GM23338 (cell line): ENCODE data around the gene HFE. TPM values are rescaled to one million over a fixed set of nuclear protein-coding genes. Genes with fewer than 3 reads are reported as not detected.
A peak's percentile ranks its signal among the peaks of the same experiment; 100 is the strongest.

Source experiments
- ATAC-seq: fragments of 200-7000 bp; cut with Tn5 transposase; 3 replicates; pipeline ENCODE4 v1.9.1; 2020
- DNase-seq: peaks from one replicate; pipeline ENCODE4 v3.0.0-alpha.2; 2015; ENCODE audit warnings: low spot score
- H2AFZ ChIP-seq: fragments of 200-600 bp; sonication (generic); 2 replicates; pipeline ENCODE4 v1.8.0; 2016; ENCODE audit warnings: antibody characterized with exemption, mild to moderate bottlenecking, moderate library complexity
- H3F3A ChIP-seq: fragments of 200-600 bp; sonication (generic); replicated peaks from 2 replicates; pipeline ENCODE4 v1.8.0; 2017; ENCODE audit warnings: antibody characterized with exemption, mixed run types, low read depth
- H3K27ac ChIP-seq: fragments of 200-600 bp; sonication (generic); 2 replicates; pipeline ENCODE4 v1.6.1; 2016; ENCODE audit warnings: low read depth
- H3K27me3 ChIP-seq: fragments of 200-600 bp; sonication (generic); 2 replicates; pipeline ENCODE4 v1.8.0; 2016; ENCODE audit warnings: mild to moderate bottlenecking, mixed run types, moderate library complexity; ENCODE audit not compliant: insufficient read depth
- H3K36me3 ChIP-seq: fragments of 200-600 bp; sonication (generic); 2 replicates; pipeline ENCODE4 v1.8.0; 2016; ENCODE audit warnings: mild to moderate bottlenecking; ENCODE audit not compliant: insufficient read depth
- H3K4me1 ChIP-seq: fragments of 200-600 bp; sonication (generic); 2 replicates; pipeline ENCODE4 v1.8.0; 2016; ENCODE audit warnings: mild to moderate bottlenecking, moderate library complexity; ENCODE audit not compliant: insufficient read depth
- H3K4me2 ChIP-seq: fragments of 200-600 bp; sonication (generic); 2 replicates; pipeline ENCODE4 v1.7.1; 2017; ENCODE audit warnings: mixed run types
- H3K4me3 ChIP-seq: fragments of 200-600 bp; sonication (generic); 2 replicates; pipeline ENCODE4 v1.6.1; 2016; ENCODE audit warnings: mixed run types
- H3K79me2 ChIP-seq: fragments of 200-600 bp; sonication (generic); replicated peaks from 2 replicates; pipeline ENCODE4 v1.8.0; 2017; ENCODE audit warnings: mild to moderate bottlenecking; ENCODE audit not compliant: insufficient read depth
- H3K9me2 ChIP-seq: fragments of 200-600 bp; sonication (generic); 2 replicates; pipeline ENCODE4 v1.8.0; 2017; ENCODE audit not compliant: insufficient read depth
- H4K20me1 ChIP-seq: fragments of 200-600 bp; sonication (generic); replicated peaks from 2 replicates; pipeline ENCODE4 v1.8.0; 2017; ENCODE audit warnings: mild to moderate bottlenecking; ENCODE audit not compliant: insufficient read depth
- H3K27ac Mint-ChIP-seq: 2 replicates; pipeline ENCODE4 v1.8.0; 2020; ENCODE audit warnings: inconsistent platforms, mild to moderate bottlenecking, moderate library complexity, mixed read lengths
- H3K27me3 Mint-ChIP-seq: 3 replicates; pipeline ENCODE4 v1.8.0; 2022; ENCODE audit warnings: low read depth, mild to moderate bottlenecking, moderate library complexity, mixed read lengths, inconsistent platforms; ENCODE audit not compliant: insufficient read depth, poor library complexity
- H3K36me3 Mint-ChIP-seq: 3 replicates; pipeline ENCODE4 v1.8.0; 2021; ENCODE audit warnings: low read depth, mild to moderate bottlenecking, inconsistent platforms, moderate library complexity, mixed read lengths
- H3K4me1 Mint-ChIP-seq: 3 replicates; pipeline ENCODE4 v1.8.0; 2020; ENCODE audit warnings: mild to moderate bottlenecking, inconsistent platforms, mixed read lengths
- H3K4me3 Mint-ChIP-seq: 3 replicates; pipeline ENCODE4 v1.8.0; 2021; ENCODE audit warnings: moderate library complexity, mild to moderate bottlenecking, inconsistent platforms, mixed read lengths
- H3K9me3 Mint-ChIP-seq: 3 replicates; pipeline ENCODE4 v1.8.0; 2020; ENCODE audit warnings: moderate library complexity, mild to moderate bottlenecking, inconsistent platforms, mixed read lengths
- CREB1 ChIP-seq: fragments of 250-450 bp; sonication (Bioruptor Pico); IDR thresholded peaks from 2 replicates; pipeline ENCODE4 v1.5.0; 2020; ENCODE audit warnings: low read depth, mild to moderate bottlenecking, moderate library complexity
- EZH2 ChIP-seq: fragments of 200-600 bp; sonication (generic); IDR thresholded peaks from one replicate; pipeline ENCODE4 v1.8.0; 2017; ENCODE audit warnings: antibody characterized with exemption, mild to moderate bottlenecking, low read depth; ENCODE audit not compliant: unreplicated experiment
- EZH2phosphoT487 ChIP-seq: fragments of 200-600 bp; sonication (generic); IDR thresholded peaks from one replicate; pipeline ENCODE4 v1.8.1; 2018; ENCODE audit warnings: antibody characterized with exemption; ENCODE audit not compliant: unreplicated experiment
- STAT1 ChIP-seq: IDR thresholded peaks from one replicate; pipeline ENCODE4 v1.6.1; 2016; ENCODE audit warnings: antibody characterized with exemption; ENCODE audit not compliant: unreplicated experiment
- ZNF114 ChIP-seq: fragments of 250-450 bp; sonication (Bioruptor Pico); IDR thresholded peaks from 2 replicates; pipeline ENCODE4 v1.5.0; 2020; ENCODE audit warnings: mild to moderate bottlenecking, moderate library complexity
- ZNF331 ChIP-seq: fragments of 250-450 bp; sonication (Bioruptor Pico); IDR thresholded peaks from 2 replicates; pipeline ENCODE4 v1.5.0; 2020; ENCODE audit warnings: low read depth, mild to moderate bottlenecking, moderate library complexity
- polyA plus RNA-seq: library from polyadenylated mRNA; unstranded; fragments of >200 nt; fragmentation: Nextera tagmentation; extraction: Ambion mirVana; gene quantifications from 2 replicates; pipeline ENCODE4 v1.2.1, GENCODE V29; 2016
- total RNA-seq: library from RNA; depleted of rRNA; stranded (reverse); fragments of >200 nt; shearing (Covaris generic); gene quantifications from 2 replicates; pipeline ENCODE4 v1.2.3, GENCODE V29; 2014
- TF ChIP-seq, protein P1 (sequence below), 2 experiments: fragments of 200-600 bp in 1 of 2; sonication (generic) in 1 of 2; conservative IDR thresholded peaks; 2 replicates each; pipeline versions ENCODE4 v1.5.1 to v1.6.1; 2016 to 2017; ENCODE audit warnings: antibody characterized with exemption in 2 of 2, low read depth in 2 of 2, mild to moderate bottlenecking in 2 of 2, moderate library complexity in 1 of 2
- TF ChIP-seq, protein P2 (sequence below): IDR thresholded peaks from one replicate; pipeline ENCODE4 v1.6.1; 2018; ENCODE audit warnings: antibody characterized with exemption; ENCODE audit not compliant: unreplicated experiment
- TF ChIP-seq, protein P3 (sequence below): IDR thresholded peaks from 2 replicates; pipeline ENCODE4 v1.6.1; 2016; ENCODE audit warnings: antibody characterized with exemption

The HFE gene
- total and polyA plus RNA-seq, 2 experiments from 2014 or later = 0.53 to 0.63 TPM

DNA sequence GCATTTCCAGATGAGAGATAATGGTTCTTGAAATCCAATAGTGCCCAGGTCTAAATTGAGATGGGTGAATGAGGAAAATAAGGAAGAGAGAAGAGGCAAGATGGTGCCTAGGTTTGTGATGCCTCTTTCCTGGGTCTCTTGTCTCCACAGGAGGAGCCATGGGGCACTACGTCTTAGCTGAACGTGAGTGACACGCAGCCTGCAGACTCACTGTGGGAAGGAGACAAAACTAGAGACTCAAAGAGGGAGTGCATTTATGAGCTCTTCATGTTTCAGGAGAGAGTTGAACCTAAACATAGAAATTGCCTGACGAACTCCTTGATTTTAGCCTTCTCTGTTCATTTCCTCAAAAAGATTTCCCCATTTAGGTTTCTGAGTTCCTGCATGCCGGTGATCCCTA, 6.8 kb downstream of the HFE start:
- Histone ChIP-seq H3K79me2 (no peaks in the 10 kb centered on the region), H3K27ac (no peak overlapping the region), H3K36me3 (no peaks in the 10 kb centered on the region), H3K9me2 (peaks cover 5% of the 10 kb centered on the region; the same call in 1 of the 2 replicates), H3K27me3 (no peaks in the 10 kb centered on the region), H3F3A (no peaks in the 10 kb centered on the region), H2AFZ (no peak overlapping the region), H4K20me1 (no peaks in the 10 kb centered on the region), H3K4me3 (no peak overlapping the region), H3K4me1 (no peaks in the 10 kb centered on the region), H3K4me2 (no peak overlapping the region)
- H3K27ac Mint-ChIP-seq = no peak overlapping the region
- no peaks in the 10 kb centered on the region; the same call in 2 of the 3 replicates for H3K36me3 Mint-ChIP-seq
- H3K27me3 Mint-ChIP-seq = peaks cover 4% of the 10 kb centered on the region
- DNase-seq (no peak), ATAC-seq (no peak)
- TF ChIP-seq EZH2 = no peak
- H3K9me3 Mint-ChIP-seq = no peaks in the 10 kb centered on the region
- H3K4me3 Mint-ChIP-seq = no peak overlapping the region
- peaks cover 13% of the 10 kb centered on the region; the same call in 2 of the 3 replicates for H3K4me1 Mint-ChIP-seq

DNA sequence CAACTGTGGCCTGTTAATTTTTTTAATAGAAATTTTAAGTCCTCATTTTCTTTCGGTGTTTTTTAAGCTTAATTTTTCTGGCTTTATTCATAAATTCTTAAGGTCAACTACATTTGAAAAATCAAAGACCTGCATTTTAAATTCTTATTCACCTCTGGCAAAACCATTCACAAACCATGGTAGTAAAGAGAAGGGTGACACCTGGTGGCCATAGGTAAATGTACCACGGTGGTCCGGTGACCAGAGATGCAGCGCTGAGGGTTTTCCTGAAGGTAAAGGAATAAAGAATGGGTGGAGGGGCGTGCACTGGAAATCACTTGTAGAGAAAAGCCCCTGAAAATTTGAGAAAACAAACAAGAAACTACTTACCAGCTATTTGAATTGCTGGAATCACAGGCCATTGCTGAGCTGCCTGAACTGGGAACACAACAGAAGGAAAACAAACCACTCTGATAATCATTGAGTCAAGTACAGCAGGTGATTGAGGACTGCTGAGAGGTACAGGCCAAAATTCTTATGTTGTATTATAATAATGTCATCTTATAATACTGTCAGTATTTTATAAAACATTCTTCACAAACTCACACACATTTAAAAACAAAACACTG, 10.1 kb downstream of the HFE start:
- no peaks in the 10 kb centered on the region for H3K27me3 Mint-ChIP-seq
- H3K4me1 ChIP-seq = no peaks in the 10 kb centered on the region
- H3K9me3 Mint-ChIP-seq = no peaks in the 10 kb centered on the region
- no peak overlapping the region for H3K4me3 Mint-ChIP-seq
- TF ChIP-seq EZH2phosphoT487 = no peak
- TF ChIP-seq, protein P1, sequence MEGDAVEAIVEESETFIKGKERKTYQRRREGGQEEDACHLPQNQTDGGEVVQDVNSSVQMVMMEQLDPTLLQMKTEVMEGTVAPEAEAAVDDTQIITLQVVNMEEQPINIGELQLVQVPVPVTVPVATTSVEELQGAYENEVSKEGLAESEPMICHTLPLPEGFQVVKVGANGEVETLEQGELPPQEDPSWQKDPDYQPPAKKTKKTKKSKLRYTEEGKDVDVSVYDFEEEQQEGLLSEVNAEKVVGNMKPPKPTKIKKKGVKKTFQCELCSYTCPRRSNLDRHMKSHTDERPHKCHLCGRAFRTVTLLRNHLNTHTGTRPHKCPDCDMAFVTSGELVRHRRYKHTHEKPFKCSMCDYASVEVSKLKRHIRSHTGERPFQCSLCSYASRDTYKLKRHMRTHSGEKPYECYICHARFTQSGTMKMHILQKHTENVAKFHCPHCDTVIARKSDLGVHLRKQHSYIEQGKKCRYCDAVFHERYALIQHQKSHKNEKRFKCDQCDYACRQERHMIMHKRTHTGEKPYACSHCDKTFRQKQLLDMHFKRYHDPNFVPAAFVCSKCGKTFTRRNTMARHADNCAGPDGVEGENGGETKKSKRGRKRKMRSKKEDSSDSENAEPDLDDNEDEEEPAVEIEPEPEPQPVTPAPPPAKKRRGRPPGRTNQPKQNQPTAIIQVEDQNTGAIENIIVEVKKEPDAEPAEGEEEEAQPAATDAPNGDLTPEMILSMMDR (conservative IDR thresholded peaks at IDR 0.05; ENCODE audit: low read depth in 2 of 2) = peak; percentile 85 to 96
- peaks cover 3% of the 10 kb centered on the region; the same call in 1 of the 2 replicates for H3K9me2 ChIP-seq
- peak overlapping the region; percentile 60; the same call in 1 of the 2 replicates for H3K27ac Mint-ChIP-seq
- no peak overlapping the region for H2AFZ ChIP-seq
- no peaks in the 10 kb centered on the region for H3K36me3 ChIP-seq
- H3F3A ChIP-seq = no peaks in the 10 kb centered on the region
- no peaks in the 10 kb centered on the region for H3K79me2 ChIP-seq
- ATAC-seq = peak; percentile 95
- no peaks in the 10 kb centered on the region for H3K27me3 ChIP-seq
- peak; percentile 87 for DNase-seq
- H3K4me2 ChIP-seq = no peak overlapping the region
- H4K20me1 ChIP-seq = no peaks in the 10 kb centered on the region
- H3K4me1 Mint-ChIP-seq = peaks cover 7% of the 10 kb centered on the region; the same call in 2 of the 3 replicates
- no peak overlapping the region for H3K27ac ChIP-seq
- no peak overlapping the region for H3K4me3 ChIP-seq
- H3K36me3 Mint-ChIP-seq = no peaks in the 10 kb centered on the region

DNA sequence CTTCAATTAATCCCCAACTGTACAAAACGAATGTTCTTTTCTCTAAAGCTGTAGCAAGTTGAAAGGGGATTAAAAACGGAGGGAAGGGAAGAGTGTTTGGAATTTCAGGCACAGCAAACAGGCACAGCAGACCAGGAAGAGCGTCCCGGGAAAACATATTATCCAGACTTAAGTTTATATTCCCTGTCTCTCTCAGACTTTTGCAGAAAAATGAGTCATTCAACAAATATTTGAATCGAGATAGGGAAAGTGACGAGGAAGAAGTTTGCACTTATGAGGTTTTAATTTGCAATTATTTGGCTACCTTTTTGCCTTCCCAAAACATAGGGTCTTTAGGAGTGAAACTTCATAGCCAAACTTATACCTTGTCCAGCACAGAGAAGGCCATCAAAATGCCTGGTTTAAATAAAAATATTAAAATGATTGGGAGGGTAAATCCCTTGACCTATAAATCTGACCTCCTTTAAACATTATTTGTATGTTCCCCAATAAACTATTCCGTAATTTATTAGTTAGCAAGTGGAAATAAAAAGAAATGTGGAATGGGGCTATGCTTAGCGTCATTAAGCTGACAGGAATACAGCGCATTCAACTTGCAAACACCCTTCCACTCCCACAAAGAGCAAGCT, 16.0 kb downstream of the HFE start:
- H3K9me3 Mint-ChIP-seq = peaks cover 25% of the 10 kb centered on the region
- Histone ChIP-seq H2AFZ (no peak overlapping the region), H3K27ac (peak overlapping the region; percentile 64), H3F3A (no peaks in the 10 kb centered on the region; the same call in 1 of the 2 replicates), H3K79me2 (no peaks in the 10 kb centered on the region), H3K4me2 (peak overlapping the region; percentile 42), H3K27me3 (no peaks in the 10 kb centered on the region), H3K36me3 (no peaks in the 10 kb centered on the region), H3K9me2 (no peaks in the 10 kb centered on the region), H3K4me3 (0 out of 2 replicates have a peak overlapping the region, but pooled peaks have one; percentile 10), H4K20me1 (no peaks in the 10 kb centered on the region), H3K4me1 (no peaks in the 10 kb centered on the region; the same call in 1 of the 2 replicates)
- peaks cover 20% of the 10 kb centered on the region for H3K36me3 Mint-ChIP-seq
- peaks cover 18% of the 10 kb centered on the region for H3K27me3 Mint-ChIP-seq
- ATAC-seq (peak; percentile 83), DNase-seq (no peak)
- peak overlapping the region; percentile 95 for H3K27ac Mint-ChIP-seq
- H3K4me1 Mint-ChIP-seq = peaks cover 12% of the 10 kb centered on the region
- peak overlapping the region; percentile 86 for H3K4me3 Mint-ChIP-seq
- TF ChIP-seq ZNF331 (no peak), ZNF114 (CRISPR knock-in tag) (no peak), STAT1 (no peak), CREB1 (CRISPR knock-in tag) (no peak)
- TF ChIP-seq, protein P2, sequence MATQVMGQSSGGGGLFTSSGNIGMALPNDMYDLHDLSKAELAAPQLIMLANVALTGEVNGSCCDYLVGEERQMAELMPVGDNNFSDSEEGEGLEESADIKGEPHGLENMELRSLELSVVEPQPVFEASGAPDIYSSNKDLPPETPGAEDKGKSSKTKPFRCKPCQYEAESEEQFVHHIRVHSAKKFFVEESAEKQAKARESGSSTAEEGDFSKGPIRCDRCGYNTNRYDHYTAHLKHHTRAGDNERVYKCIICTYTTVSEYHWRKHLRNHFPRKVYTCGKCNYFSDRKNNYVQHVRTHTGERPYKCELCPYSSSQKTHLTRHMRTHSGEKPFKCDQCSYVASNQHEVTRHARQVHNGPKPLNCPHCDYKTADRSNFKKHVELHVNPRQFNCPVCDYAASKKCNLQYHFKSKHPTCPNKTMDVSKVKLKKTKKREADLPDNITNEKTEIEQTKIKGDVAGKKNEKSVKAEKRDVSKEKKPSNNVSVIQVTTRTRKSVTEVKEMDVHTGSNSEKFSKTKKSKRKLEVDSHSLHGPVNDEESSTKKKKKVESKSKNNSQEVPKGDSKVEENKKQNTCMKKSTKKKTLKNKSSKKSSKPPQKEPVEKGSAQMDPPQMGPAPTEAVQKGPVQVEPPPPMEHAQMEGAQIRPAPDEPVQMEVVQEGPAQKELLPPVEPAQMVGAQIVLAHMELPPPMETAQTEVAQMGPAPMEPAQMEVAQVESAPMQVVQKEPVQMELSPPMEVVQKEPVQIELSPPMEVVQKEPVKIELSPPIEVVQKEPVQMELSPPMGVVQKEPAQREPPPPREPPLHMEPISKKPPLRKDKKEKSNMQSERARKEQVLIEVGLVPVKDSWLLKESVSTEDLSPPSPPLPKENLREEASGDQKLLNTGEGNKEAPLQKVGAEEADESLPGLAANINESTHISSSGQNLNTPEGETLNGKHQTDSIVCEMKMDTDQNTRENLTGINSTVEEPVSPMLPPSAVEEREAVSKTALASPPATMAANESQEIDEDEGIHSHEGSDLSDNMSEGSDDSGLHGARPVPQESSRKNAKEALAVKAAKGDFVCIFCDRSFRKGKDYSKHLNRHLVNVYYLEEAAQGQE = no peak
- TF ChIP-seq, protein P1 (conservative IDR thresholded peaks at IDR 0.05; ENCODE audit: low read depth in 2 of 2) = no peak
- TF ChIP-seq, protein P3, sequence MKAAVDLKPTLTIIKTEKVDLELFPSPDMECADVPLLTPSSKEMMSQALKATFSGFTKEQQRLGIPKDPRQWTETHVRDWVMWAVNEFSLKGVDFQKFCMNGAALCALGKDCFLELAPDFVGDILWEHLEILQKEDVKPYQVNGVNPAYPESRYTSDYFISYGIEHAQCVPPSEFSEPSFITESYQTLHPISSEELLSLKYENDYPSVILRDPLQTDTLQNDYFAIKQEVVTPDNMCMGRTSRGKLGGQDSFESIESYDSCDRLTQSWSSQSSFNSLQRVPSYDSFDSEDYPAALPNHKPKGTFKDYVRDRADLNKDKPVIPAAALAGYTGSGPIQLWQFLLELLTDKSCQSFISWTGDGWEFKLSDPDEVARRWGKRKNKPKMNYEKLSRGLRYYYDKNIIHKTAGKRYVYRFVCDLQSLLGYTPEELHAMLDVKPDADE = no peak
